HG03457 (cell line): Measurements from ENCODE around the gene HDAC7.

ENCODE experiments used
- ATAC-seq: cut with Tn5 transposase; IDR thresholded peaks from one replicate; pipeline ENCODE4 v1.9.1; 2021; ENCODE audit warnings: moderate number of reproducible peaks; ENCODE audit not compliant: unreplicated experiment

Gene HDAC7

DNA sequence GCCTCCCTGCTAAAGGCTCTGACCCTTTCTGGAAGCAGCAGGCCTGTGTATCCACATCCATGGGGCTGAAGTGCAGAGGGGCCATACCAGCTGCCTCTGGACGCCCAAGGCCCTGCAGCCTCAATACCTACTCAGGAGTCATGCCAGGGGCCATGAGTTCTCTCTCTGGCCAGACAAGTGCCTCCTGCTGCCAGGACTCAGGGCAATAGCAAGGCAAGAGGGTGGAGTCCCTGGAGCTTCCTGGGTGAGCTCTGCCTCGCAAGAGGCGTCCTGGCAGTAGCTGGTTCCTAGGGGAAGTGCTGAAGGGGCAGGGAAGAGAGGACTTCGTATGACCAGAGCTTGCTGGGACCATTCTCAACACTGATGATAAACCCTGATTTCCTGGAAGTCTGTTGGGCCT lies 83.5 kb downstream of the HDAC7 start:
- no peak for ATAC-seq

DNA sequence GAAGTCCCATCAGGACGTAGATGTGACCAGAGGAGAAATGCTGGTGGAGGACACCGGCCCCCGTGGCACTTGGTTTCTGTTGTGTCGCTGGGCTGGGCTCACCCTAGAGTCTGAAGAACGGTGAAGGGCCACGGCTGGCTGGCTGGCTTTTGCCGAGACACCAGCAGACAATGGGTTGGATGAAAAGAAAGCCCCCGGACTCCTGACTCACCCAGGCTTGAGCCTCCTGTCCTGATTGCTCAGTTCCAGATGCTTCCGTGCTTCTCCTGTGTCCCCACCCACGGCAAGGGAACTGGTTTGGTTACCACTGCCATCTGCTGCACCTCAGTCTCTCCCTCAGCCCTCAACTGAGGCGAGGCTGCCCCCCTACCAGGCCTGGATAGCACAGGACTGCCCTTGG lies 84.1 kb downstream of the HDAC7 start:
- ATAC-seq: no peak

DNA sequence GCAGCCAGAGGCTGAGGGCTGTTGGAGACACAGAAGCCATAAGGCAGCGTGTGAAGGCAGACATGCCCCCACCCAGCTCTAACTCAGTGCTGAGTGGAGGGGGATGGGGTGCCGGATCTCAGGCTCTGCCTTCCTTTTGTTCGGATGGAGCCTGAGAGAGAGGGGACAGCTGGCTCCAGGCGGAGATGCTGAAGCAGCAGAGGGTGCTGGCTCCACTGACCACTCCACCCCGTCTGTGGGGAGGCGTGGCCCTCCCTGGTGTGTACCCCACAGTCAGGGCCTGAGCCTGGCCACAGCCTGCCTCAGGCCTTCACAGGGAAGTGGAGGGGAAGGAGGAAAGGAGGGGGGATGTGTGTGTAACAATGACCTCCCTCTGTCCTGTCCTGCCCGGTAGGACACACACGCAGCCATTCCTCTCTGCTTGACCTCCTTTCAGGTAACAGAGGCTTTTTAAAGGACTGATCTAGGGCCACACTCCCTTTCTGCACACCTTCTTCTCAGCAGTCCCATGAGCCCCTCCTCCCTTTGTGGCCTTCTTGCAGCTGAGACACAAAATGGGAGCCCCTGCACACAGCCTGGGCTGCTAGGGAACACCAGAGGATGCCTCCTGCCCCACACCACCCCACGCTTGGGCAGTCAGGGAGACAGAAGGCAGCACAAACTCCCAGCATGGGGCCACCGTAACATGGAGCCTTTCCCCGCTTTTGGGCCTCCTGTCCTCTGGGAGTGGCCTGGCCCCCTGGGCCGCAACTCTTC lies 84.8 kb downstream of the HDAC7 start:
- ATAC-seq: no peak

DNA sequence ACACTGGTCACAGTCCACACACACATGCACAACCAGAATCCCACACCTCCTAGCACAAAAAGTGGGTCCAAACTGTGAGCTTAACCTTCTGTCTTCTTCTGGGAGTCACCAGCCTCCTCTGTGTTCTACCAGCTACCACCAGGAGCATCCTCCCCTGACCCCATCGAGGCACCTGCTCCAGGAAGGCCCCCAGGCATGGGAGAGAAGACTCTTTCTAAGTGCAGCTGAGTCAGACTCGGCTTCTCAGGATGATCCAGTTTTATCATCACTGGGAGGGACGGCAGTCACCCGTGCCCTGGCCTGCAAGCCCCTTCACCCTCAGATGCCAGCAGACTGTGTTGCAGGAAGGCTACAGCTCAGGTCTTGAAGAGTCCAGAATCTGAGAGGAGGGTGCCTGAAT lies 86.6 kb downstream of the HDAC7 start:
- no peak for ATAC-seq
